Trophoblast cell (in vitro differentiated cells and primary cell): ENCODE data around the gene CABCOCO1.

Experiments
- DNase-seq, 2 donors: peaks; one replicate each; pipeline ENCODE4 v3.0.0-alpha.2; 2016
- H2AFZ ChIP-seq: 2 replicates; pipeline ENCODE4 v1.6.1; 2013; ENCODE audit warnings: low read length, moderate library complexity, mild to moderate bottlenecking; ENCODE audit not compliant: insufficient read depth, poor library complexity
- H2AK5ac ChIP-seq: 2 replicates; pipeline ENCODE4 v1.6.1; 2013; ENCODE audit warnings: mild to moderate bottlenecking, low read length
- H2BK120ac ChIP-seq: 2 replicates; pipeline ENCODE4 v1.6.1; 2013; ENCODE audit warnings: low read length, mild to moderate bottlenecking, moderate library complexity; ENCODE audit not compliant: insufficient read depth, poor library complexity
- H2BK12ac ChIP-seq: 2 replicates; pipeline ENCODE4 v1.6.1; 2013; ENCODE audit warnings: mild to moderate bottlenecking, low read length, moderate library complexity
- H2BK5ac ChIP-seq: 2 replicates; pipeline ENCODE4 v1.6.1; 2013; ENCODE audit warnings: low read length, low read depth, moderate library complexity, mild to moderate bottlenecking; ENCODE audit not compliant: poor library complexity
- H3K14ac ChIP-seq: 2 replicates; pipeline ENCODE4 v1.6.1; 2013; ENCODE audit warnings: mild to moderate bottlenecking, low read length
- H3K18ac ChIP-seq: 2 replicates; pipeline ENCODE4 v1.6.1; 2013; ENCODE audit warnings: mild to moderate bottlenecking, low read length
- H3K23ac ChIP-seq: 2 replicates; pipeline ENCODE4 v1.6.1; 2013; ENCODE audit warnings: low read length
- H3K27ac ChIP-seq: 2 replicates; pipeline ENCODE4 v1.5.1; 2013; ENCODE audit warnings: low read depth, mild to moderate bottlenecking, inconsistent platforms, low read length, moderate library complexity
- H3K27me3 ChIP-seq: 2 replicates; pipeline ENCODE4 v1.6.1; 2013; ENCODE audit warnings: inconsistent platforms, mild to moderate bottlenecking, low read length, moderate library complexity; ENCODE audit not compliant: insufficient read depth
- H3K36me3 ChIP-seq, 2 experiments: 1 replicate in 1 of 2; 2 replicates in 1 of 2; pipeline ENCODE4 v1.6.1; 2013; ENCODE audit warnings: low read length in 2 of 2, mild to moderate bottlenecking in 2 of 2, moderate library complexity in 1 of 2; ENCODE audit not compliant: insufficient read depth in 2 of 2, control insufficient read depth in 1 of 2
- H3K4ac ChIP-seq: 2 replicates; pipeline ENCODE4 v1.6.1; 2013; ENCODE audit warnings: low read depth, mild to moderate bottlenecking, low read length, moderate library complexity
- H3K4me1 ChIP-seq, 2 experiments: 1 replicate in 1 of 2; 2 replicates in 1 of 2; pipeline ENCODE4 v1.6.1; 2013; ENCODE audit warnings: low read length in 2 of 2, mild to moderate bottlenecking in 2 of 2, moderate library complexity in 1 of 2; ENCODE audit not compliant: insufficient read depth in 2 of 2, control insufficient read depth in 1 of 2
- H3K4me2 ChIP-seq: 2 replicates; pipeline ENCODE4 v1.6.1; 2013; ENCODE audit warnings: inconsistent platforms, mild to moderate bottlenecking, low read length, moderate library complexity
- H3K4me3 ChIP-seq: 2 replicates; pipeline ENCODE4 v1.5.1; 2013; ENCODE audit warnings: mild to moderate bottlenecking, low read depth, low read length, inconsistent platforms
- H3K79me1 ChIP-seq: one replicate; pipeline ENCODE4 v1.6.1; 2013; ENCODE audit warnings: low read length
- H3K79me2 ChIP-seq: 2 replicates; pipeline ENCODE4 v1.6.1; 2013; ENCODE audit warnings: low read length, mild to moderate bottlenecking; ENCODE audit not compliant: control insufficient read depth, insufficient read depth, poor library complexity
- H3K9ac ChIP-seq: 2 replicates; pipeline ENCODE4 v1.6.1; 2013; ENCODE audit warnings: mild to moderate bottlenecking, low read length
- H3K9me3 ChIP-seq: 2 replicates; pipeline ENCODE4 v1.6.1; 2013; ENCODE audit warnings: low read depth, mild to moderate bottlenecking, control low read depth, inconsistent platforms, low read length; ENCODE audit not compliant: insufficient read depth
- H4K12ac ChIP-seq: 2 replicates; pipeline ENCODE4 v1.6.1; 2013; ENCODE audit warnings: low read depth, mild to moderate bottlenecking, low read length, moderate library complexity
- H4K8ac ChIP-seq: 2 replicates; pipeline ENCODE4 v1.6.1; 2013; ENCODE audit warnings: low read depth, mild to moderate bottlenecking, low read length, moderate library complexity
- H4K91ac ChIP-seq: one replicate; pipeline ENCODE4 v1.6.1; 2013; ENCODE audit warnings: low read depth, mild to moderate bottlenecking, low read length, moderate library complexity
- WGBS: extraction: QIAGEN DNeasy Blood & Tissue Kit; methylation state at CpG from one replicate; pipeline ENCODE4 v1.1.7; 2013; ENCODE audit warnings: missing lambda C conversion rate; ENCODE audit not compliant: insufficient read length, insufficient coverage; ENCODE audit errors: extremely low coverage; 5-methylcytosine and 5-hydroxymethylcytosine counted together

Gene CABCOCO1

DNA sequence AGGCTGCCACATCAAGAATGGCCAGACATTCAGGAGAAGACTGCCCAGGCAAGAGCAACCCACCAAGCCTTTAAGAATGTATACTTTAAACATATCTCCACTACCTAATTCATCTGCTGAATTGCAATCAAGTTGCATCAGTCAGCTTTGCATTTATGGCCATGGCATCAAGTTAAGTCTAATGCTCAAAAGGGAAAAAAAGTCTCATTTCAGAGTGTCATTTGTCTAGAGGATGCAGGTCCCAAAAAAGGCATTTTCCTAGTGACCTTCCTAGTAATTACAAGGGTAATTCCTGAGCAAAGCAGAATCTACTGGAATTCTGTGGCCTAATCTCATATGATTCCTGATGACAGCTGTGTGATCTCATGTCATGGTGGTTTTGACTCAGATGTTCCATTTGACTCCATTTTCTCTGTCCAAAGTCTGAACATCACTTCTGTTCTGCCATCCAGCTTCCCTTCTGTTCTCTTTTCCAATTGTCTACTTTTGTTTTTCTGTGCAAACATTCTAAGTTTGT lies 7.3 kb upstream of the CABCOCO1 start:
- no peak overlapping the region for H2BK120ac ChIP-seq
- no peaks in the 10 kb centered on the region for H3K9me3 ChIP-seq
- no peak overlapping the region for H2AK5ac ChIP-seq
- H3K4me3 ChIP-seq, result no peak overlapping the region
- H3K36me3 ChIP-seq, result no peaks in the 10 kb centered on the region
- no peak overlapping the region for H3K14ac ChIP-seq
- H2BK12ac ChIP-seq, result no peak overlapping the region
- H4K8ac ChIP-seq, result no peak overlapping the region
- H4K91ac ChIP-seq, result no peak overlapping the region
- H2BK5ac ChIP-seq, result no peak overlapping the region
- H3K27ac ChIP-seq, result no peak overlapping the region
- no peaks in the 10 kb centered on the region for H3K27me3 ChIP-seq
- no peak overlapping the region for H3K18ac ChIP-seq
- DNase-seq, result no peak
- no peak overlapping the region for H3K23ac ChIP-seq
- H4K12ac ChIP-seq, result no peak overlapping the region
- no peaks in the 10 kb centered on the region for H3K4me1 ChIP-seq
- no peaks in the 10 kb centered on the region for H3K79me2 ChIP-seq
- H3K9ac ChIP-seq, result no peak overlapping the region
- H3K79me1 ChIP-seq, result no peaks in the 10 kb centered on the region
- H3K4me2 ChIP-seq, result no peak overlapping the region
- no peak overlapping the region for H3K4ac ChIP-seq
- H2AFZ ChIP-seq, result no peak overlapping the region

DNA sequence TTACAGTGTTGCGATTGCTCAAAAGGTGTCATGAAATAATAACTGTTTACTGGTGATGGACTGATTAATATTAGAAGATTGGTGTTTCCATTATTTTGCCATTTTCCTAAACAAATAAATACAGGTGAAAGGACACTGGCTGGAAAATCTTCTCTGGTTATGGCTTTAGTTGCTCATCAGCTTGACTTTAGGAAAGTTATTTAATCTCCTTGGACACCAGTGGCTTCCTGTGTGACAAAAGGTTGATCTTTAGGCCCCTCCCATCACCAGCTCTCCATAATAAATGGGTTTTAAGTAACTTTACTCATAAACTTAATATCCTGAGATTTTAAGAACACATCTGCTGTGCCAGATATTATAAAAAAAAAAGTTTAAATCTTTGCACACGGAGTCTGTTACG lies 737 bp downstream of the CABCOCO1 start:
- H2BK120ac ChIP-seq, result no peak overlapping the region
- H3K18ac ChIP-seq, result no peak overlapping the region
- peaks cover 3% of the 10 kb centered on the region for H3K79me1 ChIP-seq
- no CpG with 5 or more reads among the region's 3 CpGs for WGBS
- H3K9me3 ChIP-seq, result no peaks in the 10 kb centered on the region
- no peak for DNase-seq
- H2AK5ac ChIP-seq, result no peak overlapping the region
- H4K12ac ChIP-seq, result no peak overlapping the region
- no peaks in the 10 kb centered on the region for H3K36me3 ChIP-seq
- no peak overlapping the region for H2BK12ac ChIP-seq
- no peak overlapping the region for H2AFZ ChIP-seq
- H3K4ac ChIP-seq, result no peak overlapping the region
- H2BK5ac ChIP-seq, result no peak overlapping the region
- H3K4me2 ChIP-seq, result no peak overlapping the region
- H4K8ac ChIP-seq, result no peak overlapping the region
- H3K27ac ChIP-seq, result no peak overlapping the region
- peaks cover 4% of the 10 kb centered on the region in 2 experiments for H3K4me1 ChIP-seq
- H3K14ac ChIP-seq, result no peak overlapping the region
- no peaks in the 10 kb centered on the region for H3K27me3 ChIP-seq
- no peak overlapping the region for H3K23ac ChIP-seq
- H4K91ac ChIP-seq, result no peak overlapping the region
- no peak overlapping the region for H3K9ac ChIP-seq
- H3K79me2 ChIP-seq, result no peaks in the 10 kb centered on the region
- H3K4me3 ChIP-seq, result no peak overlapping the region

DNA sequence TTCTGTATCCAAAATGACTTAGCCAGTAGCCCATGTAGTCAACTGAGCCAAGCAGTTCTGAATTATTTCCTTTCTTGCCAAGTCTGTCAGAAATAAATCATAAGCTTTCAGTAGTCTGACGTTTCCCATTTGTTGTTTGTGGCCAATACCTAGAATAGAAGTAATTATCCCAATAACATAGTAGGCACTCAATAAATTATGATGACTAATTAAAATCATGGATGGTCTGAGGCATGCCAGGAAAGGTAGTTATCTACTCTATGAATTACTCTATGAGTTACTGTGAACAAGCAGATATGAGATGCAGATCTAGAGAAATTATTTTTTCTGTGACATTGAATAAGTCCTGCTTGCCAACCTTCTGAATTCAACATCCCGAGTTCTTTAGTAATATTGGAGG lies 2.3 kb downstream of the CABCOCO1 start:
- Histone ChIP-seq H3K4me1 (peaks cover 4% of the 10 kb centered on the region in 2 experiments), H4K91ac (no peak overlapping the region), H2AFZ (no peak overlapping the region), H3K79me2 (no peaks in the 10 kb centered on the region), H3K79me1 (peaks cover 3% of the 10 kb centered on the region), H3K27me3 (no peaks in the 10 kb centered on the region), H3K9ac (no peak overlapping the region), H3K18ac (no peak overlapping the region), H4K8ac (no peak overlapping the region), H3K14ac (no peak overlapping the region), H3K9me3 (no peaks in the 10 kb centered on the region), H3K23ac (no peak overlapping the region), H3K4me3 (no peak overlapping the region), H2BK5ac (no peak overlapping the region), H2BK120ac (no peak overlapping the region), H3K36me3 (no peaks in the 10 kb centered on the region), H2BK12ac (no peak overlapping the region), H4K12ac (no peak overlapping the region), H2AK5ac (no peak overlapping the region), H3K4me2 (no peak overlapping the region), H3K4ac (no peak overlapping the region), H3K27ac (no peak overlapping the region)
- no peak for DNase-seq
- no CpG with 5 or more reads among the region's 2 CpGs for WGBS

DNA sequence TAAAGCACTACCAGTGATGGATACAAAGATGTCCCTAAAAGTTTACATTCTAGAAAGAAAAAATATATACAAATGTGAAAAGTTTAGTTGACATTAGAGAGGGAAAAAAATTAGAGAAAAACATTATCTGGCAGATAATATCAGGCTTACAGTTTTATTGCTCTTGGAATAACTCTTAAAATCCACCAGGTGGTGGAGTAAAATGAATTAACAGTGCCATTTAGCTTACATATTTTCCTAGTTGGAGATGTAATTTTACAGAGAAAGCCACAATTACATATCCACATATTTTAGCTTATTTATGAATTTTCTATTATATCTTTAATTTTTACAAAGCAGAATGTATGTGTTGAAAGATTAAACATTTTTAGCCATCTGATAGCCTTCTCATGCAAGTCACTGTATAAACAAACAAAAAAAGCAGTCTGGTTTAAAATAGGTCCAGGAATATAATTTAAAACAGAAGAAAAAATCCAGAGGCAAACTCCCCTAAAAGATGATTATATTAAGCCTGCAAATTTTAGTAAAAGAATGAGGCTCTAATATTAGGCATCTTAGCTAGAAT lies 6.5 kb downstream of the CABCOCO1 start:
- no peak overlapping the region for H3K4me3 ChIP-seq
- H2BK5ac ChIP-seq, result no peak overlapping the region
- H2BK120ac ChIP-seq, result no peak overlapping the region

More for the DNA sequence above, 6.5 kb downstream of the CABCOCO1 start:
- Histone ChIP-seq H2AK5ac (no peak overlapping the region), H3K23ac (no peak overlapping the region), H4K12ac (no peak overlapping the region), H4K8ac (no peak overlapping the region), H4K91ac (no peak overlapping the region), H3K9ac (no peak overlapping the region), H3K18ac (no peak overlapping the region), H3K36me3 (no peaks in the 10 kb centered on the region), H3K4me2 (no peak overlapping the region), H3K79me2 (no peaks in the 10 kb centered on the region), H3K79me1 (no peaks in the 10 kb centered on the region), H2AFZ (no peak overlapping the region), H3K14ac (no peak overlapping the region), H3K4me1 (no peaks in the 10 kb centered on the region), H2BK12ac (no peak overlapping the region), H3K9me3 (no peaks in the 10 kb centered on the region), H3K27ac (no peak overlapping the region), H3K27me3 (no peaks in the 10 kb centered on the region), H3K4ac (no peak overlapping the region)
- no peak for DNase-seq
